Hindlimb muscle (tissue), 1 donor: ENCODE measurements around the gene KIAA0586. TPM values are rescaled to one million over a fixed set of nuclear protein-coding genes. Genes with fewer than 3 reads are reported as not detected.
"Not testable (repeated sequence)": the region's sequence is repeated elsewhere in the genome, so short reads cannot be mapped to it uniquely, and the experiment has no call there.

Experiments
- DNase-seq: peaks from one replicate; pipeline ENCODE4 v3.0.0-alpha.2; 2013
- polyA plus RNA-seq: library from polyadenylated mRNA; unstranded; fragments of 120-200 nt; gene quantifications from one replicate; pipeline ENCODE4 v1.2.1, GENCODE V29; 2013; ENCODE audit not compliant: insufficient read length

KIAA0586 gene
- polyA plus RNA-seq, 1 donor = 18.5 TPM

DNA sequence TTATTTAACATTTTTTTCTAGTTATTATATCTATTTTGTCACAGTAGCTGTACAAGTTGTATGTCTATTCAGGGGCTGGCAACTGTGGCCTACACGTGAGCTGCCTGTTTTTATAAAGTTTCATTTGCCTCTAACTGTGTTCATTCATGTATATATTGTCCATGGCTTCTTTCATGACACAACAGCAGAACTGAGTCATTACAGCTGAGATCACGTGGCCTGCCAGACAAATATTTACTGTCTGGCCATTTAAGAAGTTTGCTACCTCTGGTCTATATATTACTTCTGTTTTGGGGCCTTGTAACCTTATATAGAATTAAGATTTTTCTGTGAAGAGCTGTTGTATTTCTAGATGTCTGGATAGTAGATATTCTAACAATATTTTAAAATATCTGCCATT lies 37.9 kb downstream of the KIAA0586 start:
- DNase-seq = no peak

DNA sequence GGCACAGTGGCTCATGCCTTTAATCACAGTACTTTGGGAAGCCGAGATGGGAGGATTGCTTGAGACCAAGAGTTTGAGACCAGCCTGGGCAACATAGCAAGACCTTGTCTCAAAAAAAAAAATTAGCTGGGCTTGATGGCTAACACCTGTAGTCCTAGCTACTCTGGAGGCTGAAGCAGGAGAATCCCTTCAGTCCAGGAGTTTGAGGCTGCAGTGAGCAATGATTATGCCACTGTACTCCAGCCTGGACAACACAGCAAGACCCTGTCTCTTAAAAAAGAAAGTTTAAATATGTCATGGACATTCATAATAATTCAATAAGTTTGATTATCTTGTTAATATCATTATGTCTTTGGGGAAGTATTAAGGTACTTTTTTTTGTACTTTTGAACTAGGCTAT lies 38.9 kb downstream of the KIAA0586 start:
- no peak for DNase-seq

DNA sequence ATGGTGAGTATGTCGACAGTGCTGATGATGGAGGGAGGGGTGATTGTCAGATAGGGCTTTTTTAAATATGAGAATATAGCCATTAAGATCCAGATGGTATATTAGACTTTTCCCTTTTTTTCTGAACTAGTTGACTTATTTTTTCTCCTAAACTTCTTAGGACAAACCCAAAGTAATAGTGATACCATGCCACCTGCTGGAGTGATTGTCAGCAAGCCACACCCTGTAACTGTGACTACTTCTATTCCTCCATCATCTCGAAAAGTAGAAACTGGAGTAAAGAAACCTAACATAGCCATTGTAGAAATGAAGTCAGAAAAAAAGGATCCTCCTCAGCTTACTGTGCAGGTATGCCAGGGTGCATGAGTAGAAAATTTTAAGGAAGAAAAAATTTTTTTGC lies 40.1 kb downstream of the KIAA0586 start:
- DNase-seq = no peak

DNA sequence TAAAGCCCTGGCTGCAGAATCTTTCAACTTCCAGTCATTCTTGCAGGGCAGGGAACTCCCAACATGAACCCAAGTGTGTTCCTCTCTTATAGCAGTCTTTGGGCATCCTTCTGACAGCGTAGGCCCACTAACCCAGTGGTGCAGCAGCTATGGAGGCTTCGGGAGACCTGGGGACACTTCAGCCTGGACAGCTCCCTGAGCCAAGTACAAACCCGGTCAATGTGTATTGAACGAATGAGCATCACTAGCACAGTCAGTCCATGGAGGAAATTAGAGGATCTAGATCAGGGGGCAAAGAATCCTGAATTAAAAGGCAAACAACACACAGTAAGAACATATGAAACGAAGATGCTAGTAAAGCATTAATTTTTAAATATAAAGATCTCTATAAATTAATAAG lies 41.8 kb downstream of the KIAA0586 start:
- DNase-seq = no peak

DNA sequence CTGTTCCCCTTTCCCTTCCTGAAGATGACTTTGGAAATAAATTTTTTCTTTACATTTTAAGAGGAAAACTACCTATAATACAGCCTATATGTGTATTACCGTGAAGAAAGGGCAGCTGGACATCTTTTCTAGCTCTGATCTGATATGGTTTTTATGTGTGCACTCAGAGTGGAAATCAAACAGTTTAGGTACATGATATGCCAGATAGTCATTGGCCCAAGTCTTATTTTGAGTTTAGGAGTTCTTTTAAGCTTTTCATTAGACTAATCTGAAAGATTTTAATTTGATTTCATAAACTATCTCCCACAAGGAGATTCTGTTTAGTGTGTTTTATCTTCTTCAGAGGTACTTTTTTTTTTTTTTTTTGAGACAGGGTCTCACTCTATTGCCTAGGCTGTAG lies 48.8 kb downstream of the KIAA0586 start:
- no peak for DNase-seq

DNA sequence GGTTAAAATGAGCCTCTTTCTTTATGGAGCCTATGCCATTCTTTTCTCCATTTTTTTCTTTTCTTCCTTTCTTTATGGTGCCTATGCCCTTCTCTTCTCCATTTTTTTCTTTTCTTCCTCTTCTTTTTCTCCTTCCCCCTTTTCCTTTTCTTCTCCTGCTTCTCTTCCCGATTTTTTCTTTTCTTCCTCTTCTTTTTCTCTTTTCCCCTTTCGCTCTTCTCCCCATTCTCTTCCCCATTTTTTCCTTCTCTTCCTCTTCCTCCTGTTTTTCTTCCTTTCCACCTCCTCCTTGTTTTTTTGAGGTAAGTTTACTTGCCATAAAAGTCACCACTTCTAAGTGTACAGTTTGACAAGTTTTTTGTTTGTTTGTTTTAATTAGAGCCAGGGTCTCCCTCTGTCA lies 50.1 kb downstream of the KIAA0586 start:
- DNase-seq = no peak

DNA sequence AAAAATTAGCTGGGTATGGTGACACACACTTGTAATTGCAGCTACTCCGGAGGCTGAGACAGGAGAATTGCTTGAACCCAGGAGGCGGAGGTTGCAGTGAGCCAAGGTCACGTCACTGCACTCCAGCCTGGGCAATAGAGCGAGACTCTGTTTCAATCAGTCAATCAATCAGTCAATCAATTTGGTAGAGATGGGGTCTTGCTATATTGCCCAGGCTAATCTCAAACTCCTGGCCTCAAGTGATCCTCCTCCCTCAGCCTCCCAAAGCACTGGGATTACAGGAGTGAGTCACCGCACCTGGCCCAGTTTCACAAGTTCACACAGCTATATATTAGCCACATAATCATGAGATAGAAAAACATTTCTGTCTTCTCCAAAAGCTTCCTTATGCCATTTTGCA lies 50.8 kb downstream of the KIAA0586 start:
- not testable (repeated sequence) for DNase-seq

DNA sequence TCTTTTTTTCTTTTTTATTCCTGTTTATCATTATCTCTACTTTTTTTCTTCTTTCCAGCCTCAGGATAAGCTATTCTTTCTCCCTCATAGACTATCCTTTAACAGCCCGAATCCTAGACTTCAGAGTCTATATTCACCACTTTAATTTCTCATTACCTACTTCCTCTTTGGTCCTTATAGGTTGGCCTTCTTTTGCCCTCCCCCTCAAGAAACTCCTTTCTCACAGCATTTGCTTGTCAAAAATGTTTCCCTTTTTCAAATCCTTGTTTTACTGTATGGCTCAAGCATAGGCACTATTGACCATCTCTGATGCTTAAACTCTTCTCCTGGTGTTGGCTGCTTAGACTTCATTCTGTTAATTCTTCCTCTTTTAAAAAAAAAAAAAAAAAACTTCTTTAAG lies 52.5 kb downstream of the KIAA0586 start:
- no peak for DNase-seq

DNA sequence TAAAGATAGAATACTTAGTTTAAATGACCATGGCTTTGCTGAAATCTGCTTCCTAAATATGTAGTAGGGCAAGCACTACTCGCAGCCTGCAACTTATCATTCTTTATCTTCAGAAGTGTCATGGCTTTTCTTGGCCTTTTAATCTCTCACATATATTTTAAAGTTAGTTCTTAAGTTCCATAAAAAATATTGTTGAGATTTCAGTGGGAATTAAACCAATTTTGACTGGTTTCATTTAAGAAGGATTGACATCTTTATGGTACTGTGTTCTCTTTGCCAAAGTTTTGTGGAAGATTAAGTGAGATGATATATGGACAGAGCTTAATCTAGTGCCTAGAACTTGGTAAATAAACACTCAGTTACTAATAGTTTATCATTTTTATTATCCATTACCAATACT lies 56.7 kb downstream of the KIAA0586 start:
- no peak for DNase-seq

DNA sequence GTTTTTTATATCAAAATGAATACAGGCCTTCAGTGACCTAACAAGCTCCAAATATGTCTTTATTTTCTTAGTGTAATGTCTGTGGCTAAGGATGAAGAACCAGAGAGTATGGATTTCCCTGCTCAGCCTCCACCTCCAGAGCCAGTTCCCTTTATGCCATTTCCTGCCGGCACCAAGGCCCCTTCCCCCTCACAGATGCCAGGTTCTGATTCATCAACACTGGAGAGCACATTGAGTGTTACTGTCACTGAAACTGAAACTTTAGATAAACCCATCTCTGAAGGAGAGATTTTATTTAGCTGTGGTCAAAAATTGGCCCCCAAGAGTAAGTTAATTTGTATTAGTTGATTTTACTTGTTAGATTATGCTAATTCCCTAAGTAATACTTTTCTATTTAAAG lies 61.0 kb downstream of the KIAA0586 start:
- DNase-seq = no peak

DNA sequence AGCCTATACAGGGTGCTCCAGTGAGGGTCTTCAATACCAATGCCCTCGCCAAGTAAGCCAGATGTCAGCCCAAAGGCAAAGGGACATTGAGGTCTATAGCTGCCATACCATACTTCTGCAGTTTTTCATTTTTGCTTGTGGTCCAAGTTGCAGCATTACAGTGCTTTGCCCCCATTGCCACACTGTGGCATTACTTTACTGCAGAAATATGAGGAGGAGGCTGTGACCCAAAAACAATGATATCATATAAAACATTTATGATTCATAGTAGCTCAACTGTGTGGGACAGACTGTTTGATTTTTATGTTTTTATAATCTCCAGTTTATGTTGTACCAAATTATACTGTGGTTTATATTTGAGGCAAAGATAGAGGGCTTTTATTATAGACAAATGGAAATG lies 64.1 kb downstream of the KIAA0586 start:
- no peak for DNase-seq

DNA sequence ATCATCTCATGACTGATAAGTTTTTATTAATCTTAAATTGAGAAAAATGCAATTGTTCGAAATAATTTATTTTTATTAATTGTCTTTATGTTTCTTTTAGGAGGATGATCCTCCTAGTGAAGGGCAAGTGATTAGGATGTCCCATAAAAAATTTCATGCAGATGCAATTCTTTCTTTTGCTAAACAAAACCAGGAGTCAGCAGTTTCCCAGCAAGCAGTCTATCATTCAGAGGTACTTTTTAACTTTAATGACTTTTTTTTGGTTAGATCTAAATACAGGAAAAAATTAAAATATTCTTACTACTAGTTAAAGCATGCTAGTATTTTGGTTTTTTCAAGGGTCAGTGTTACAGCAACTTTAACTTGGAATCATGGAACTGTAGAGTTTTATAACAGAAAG lies 64.5 kb downstream of the KIAA0586 start:
- no peak for DNase-seq

DNA sequence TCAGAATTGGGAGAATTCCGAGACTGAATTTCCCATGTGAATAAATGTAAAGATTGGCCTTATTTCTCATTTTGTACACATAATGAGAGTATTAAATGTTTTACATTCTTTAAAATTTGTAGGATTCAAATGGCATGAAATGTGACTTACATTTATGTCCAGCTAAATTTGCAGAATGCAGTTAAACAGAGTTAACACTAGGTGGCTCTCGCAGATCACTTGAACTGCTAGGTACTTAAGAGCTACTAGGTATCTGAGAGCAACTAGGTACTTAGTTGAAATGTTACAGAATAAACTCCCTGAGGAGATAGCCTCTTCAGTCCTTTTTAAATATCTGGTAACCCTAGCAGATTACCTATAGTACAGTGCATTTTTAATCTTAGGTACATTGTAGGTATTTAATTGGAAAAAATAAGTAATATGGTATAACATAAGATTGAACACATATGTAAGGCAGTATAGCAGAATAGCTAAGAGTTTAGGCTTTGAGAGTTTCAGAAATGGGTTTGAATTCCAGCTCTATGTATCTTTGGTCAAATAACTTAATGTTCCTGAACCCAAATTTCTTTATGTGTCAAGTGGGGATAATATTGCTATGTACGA lies 73.8 kb downstream of the KIAA0586 start:
- DNase-seq = peak; percentile 45

DNA sequence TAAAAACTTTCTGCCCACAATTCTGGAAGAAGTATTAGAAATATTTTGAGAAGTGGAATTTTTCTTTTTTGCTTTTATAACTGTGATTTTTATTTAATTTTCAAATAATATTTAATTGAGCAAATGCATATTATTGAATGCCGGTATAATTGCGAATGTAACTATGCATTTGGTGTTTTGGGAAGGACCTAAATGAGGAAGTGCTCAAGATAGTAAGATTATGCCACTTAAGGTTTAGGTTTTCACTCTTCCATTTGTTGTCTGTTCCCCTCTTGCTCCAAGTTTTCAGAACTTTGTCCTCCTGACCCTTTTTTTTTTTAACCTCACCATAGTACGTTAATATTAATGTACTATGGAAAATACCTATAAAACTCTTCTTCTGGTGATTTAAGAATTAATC lies 85.8 kb downstream of the KIAA0586 start:
- no peak for DNase-seq

DNA sequence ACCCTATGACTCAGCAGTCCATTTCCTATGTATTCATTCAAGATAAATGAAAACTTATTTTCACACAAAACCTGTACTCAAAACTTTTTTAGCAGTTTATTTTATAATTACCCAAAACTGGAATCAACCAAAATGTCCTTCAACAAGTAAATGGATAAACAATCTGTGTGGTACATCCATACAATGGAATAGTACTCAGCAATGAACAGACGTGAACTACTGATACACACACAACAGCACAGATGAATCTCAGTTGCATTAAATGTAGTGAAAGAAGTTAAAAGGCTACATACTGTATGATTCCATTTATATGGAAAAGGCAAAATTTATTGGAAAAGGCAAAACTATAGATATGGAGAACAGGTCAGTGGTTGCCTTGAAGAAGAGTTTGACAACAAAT lies 90.1 kb downstream of the KIAA0586 start:
- no peak for DNase-seq

DNA sequence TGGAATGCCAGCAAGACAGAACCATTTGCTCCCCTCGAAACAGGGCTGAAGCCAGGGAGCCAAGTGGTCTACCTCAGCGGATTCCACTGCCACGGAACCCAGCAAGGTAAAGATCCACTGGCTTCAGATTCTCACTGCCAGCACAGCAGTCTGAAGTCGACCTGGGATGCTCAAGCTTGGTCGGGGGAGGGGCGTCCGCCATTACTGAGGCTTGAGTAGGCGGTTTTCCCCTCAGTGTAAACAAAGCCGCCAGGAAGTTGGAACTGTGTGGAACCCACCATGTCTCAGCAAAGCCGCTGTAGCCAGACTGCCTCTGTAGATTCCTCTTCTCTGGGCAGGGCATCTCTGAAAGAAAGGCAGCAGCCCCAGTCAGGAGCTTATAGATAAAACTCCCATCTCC lies 98.2 kb downstream of the KIAA0586 start:
- DNase-seq = not testable (repeated sequence)

DNA sequence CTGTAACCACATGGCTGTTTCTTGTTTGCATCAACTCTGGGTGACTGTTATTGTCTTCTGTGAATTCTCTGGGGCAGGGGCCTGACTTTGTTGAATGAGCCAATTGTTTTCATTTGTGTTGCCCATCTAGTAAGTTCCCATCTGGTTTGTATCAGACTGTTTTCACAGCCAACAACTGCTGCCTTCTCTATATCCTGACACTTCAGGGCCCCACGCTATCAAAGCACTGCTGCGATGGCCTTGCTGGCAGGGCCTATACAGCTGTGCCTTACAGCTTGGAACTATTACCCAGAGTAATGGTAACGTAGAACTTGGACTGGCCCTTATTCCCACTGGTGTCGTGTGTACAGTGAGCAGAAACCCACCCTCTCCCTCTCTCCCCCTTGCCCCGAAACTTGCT lies 105.9 kb downstream of the KIAA0586 start:
- DNase-seq = no peak

DNA sequence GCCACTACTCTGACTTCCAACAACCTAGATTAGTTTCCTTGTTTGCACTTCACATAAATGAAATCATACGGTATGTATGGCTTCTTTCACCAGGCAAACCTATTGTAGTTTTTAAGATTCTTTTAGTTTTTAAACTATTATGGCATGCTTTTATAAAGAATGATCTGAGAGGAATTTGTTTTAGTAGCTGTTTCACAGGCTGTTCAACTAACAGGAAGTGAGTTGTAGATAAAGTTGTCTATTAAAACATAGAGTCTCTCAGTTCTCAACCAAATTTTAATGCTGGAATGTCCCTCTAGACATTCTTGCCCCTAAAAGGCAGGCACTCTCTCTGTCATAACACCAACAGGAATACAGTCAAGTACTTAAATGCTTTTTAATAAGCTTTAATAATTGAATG lies 107.5 kb downstream of the KIAA0586 start:
- no peak for DNase-seq

DNA sequence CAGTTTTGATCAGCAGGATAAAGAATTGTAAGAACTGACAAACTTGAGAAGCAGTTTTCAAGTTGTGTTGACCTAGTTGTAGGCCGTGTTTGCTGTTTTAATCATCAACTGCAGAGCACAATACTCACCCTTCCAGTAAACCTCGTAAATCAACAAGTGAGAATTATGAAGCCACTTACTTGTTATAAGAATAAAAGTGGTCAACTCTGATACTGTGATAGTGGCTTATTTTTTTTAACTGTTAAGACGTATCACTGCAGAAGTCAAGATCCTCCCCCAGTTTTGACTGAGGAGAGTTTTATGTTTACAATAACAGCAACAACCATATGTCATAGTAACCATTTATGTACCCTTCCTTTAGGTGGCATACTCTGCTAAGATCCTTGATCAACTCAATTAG lies 109.5 kb downstream of the KIAA0586 start:
- DNase-seq = no peak

DNA sequence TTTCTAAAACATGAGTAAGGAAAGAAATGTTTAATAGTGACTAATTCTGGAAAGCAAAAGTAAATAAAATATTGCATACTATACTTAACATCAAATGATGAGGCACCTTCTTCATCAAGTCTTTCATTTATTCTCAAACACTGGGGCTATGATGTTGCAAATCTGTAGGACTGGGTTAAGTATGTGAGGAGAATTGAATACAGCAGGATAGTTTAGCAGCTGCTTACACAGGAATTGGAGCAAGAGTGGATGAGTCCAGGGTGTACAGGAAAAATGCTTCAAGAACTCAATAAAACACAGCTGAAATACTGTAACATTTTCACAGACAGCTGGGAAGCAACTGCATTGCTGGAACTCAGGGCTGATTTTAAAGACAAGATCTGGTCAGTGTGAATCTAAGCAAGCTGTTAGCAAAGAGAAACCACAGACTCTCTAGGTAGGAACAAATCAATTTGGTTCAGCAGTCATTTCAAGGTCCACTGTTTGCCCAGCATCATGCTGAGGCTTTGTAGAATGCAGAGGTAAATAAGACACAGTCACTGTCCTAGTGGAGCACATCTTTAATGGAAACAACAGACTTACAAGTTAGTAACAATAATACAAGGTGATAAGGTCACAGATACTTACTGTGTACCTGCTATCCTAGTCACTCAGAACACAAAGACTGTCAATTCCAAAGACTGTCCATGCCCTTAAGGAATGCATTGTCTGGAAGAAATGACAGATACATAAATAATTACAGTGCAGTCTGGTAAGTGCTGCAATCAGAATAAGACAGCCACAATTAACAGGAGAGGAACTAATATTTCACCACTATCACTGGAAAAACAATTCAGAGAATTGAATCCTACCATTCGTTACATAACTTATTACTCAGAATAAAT lies 113.5 kb downstream of the KIAA0586 start:
- peak; percentile 44 for DNase-seq

DNA sequence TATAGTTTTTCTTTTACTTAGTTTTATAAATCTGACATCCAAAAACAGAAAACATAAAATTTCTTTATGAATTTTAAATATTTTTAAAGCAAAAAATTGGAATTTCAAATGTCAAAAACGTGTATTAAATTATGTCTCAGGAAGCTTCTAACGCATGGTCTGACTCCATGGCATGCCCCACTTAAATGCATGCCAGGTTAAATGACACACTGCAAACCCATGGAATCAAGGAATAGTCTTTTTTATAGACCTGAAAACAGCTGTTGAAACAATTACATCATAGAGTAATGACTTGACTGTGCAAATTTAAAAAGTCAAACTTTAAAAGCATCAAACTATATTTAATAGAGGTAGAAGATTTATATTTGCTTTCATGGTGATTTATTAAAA lies 114.1 kb downstream of the KIAA0586 start:
- DNase-seq = no peak

DNA sequence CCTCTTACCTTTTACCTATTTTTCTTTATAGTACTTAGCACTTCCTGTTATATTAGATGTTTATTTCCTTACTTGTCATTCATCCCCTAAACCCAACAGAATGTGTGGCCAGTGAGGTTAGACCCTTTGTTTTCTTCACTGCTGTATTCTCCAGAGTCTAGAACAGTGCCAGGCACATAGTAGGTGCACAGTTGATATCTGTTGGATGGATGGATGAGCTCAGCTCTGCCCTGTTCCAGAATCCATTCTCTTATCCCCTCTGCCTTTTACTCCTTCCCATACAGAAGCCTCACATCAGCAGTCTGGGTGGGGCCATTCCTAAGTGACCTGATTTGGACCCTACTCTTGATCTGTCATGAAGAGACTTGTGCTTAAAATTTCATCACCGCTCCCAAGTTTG lies 115.7 kb downstream of the KIAA0586 start:
- DNase-seq = no peak

DNA sequence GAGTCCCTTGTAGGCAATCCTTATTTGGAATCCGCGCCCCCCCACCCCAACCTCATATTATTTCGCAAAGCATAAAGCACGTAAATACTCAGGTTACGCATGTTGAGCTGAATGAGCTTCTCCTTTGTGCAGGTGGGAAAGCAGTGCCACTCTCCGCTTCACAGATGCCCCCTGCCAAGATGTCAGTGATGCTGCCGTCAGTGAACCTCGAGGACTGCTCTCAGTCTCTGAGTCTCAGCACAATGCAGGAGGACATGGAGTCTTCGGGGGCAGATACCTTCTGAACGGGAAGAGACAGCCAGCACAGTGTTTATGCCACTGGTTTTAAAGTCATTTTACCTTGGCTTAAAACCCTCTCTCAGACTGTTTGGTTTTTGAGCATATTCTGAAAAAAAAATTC lies 120.1 kb downstream of the KIAA0586 start:
- no peak for DNase-seq

DNA sequence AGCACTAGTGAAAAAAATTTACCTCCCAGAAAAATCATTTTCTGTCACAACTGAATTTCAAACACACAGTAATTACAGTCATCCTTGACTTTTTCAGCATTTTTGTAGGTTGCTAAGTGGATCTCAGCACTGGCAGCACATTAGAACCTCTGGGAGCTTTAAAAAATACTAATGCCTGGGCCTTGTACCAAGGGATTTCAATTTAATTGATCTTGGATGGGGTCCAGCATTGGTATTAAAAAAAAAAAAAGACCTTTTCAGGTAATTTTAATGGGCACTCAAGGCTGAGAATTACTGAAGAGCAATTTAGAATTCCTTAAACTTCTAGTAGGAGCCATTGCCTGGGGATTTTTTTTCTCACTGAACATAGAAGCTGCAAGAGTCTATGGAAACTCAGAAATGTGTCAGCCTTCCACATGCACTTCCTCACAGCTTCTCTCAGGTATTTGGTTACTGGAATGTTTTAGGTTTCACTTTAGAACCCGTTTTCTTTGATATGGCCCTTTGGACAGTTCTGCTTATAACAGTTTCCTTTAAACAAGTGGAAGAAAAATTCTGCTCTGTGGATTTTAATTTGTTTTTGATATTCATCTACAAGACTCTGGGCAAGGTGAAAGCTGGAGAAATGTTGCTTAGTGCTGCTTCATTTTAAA lies 121.7 kb downstream of the KIAA0586 start:
- no peak for DNase-seq
